HG03521 (cell line): ENCODE data around the gene EFCC1.
"Not testable (repeated sequence)": the region's sequence is repeated elsewhere in the genome, so short reads cannot be mapped to it uniquely, and the experiment has no call there.

Source experiments
- ATAC-seq: cut with Tn5 transposase; IDR thresholded peaks from one replicate; pipeline ENCODE4 v1.9.1; 2021; ENCODE audit warnings: mild to moderate bottlenecking, moderate library complexity; ENCODE audit not compliant: unreplicated experiment

The EFCC1 gene

GRCh38 chr3:129068291-129068886 lies 67.3 kb downstream of the EFCC1 start:
- ATAC-seq: no peak

GRCh38 chr3:129069313-129070085 lies 68.4 kb downstream of the EFCC1 start:
- ATAC-seq: not testable (repeated sequence)

GRCh38 chr3:129070086-129070885 lies 69.2 kb downstream of the EFCC1 start:
- ATAC-seq: no peak

- no peak for ATAC-seq
Measured at GRCh38 chr3:129077222-129077621, 76.1 kb downstream of the EFCC1 start.

GRCh38 chr3:129078510-129078909 lies 77.4 kb downstream of the EFCC1 start:
- ATAC-seq: no peak

GRCh38 chr3:129081503-129081902 lies 80.4 kb downstream of the EFCC1 start:
- ATAC-seq: no peak

GRCh38 chr3:129082026-129082425 lies 80.9 kb downstream of the EFCC1 start:
- no peak for ATAC-seq

- no peak for ATAC-seq
Measured at GRCh38 chr3:129084501-129084900, 83.4 kb downstream of the EFCC1 start.

GRCh38 chr3:129085165-129085715 lies 84.1 kb downstream of the EFCC1 start:
- no peak for ATAC-seq

- ATAC-seq: no peak
Measured at GRCh38 chr3:129085818-129086217, 84.7 kb downstream of the EFCC1 start.

- ATAC-seq: no peak
Measured at GRCh38 chr3:129087138-129087702, 86.1 kb downstream of the EFCC1 start.

- ATAC-seq: not testable (repeated sequence)
Measured at GRCh38 chr3:129087904-129088303, 86.8 kb downstream of the EFCC1 start.

- ATAC-seq: not testable (repeated sequence)
Measured at GRCh38 chr3:129088312-129088711, 87.2 kb downstream of the EFCC1 start.
